Measurements from ENCODE around the gene UMODL1.
"Not testable (repeated sequence)": the region's sequence is repeated elsewhere in the genome, so short reads cannot be mapped to it uniquely, and the experiment has no call there.

The UMODL1 gene

GRCh38 chr21:42176859-42177258, 105.7 kb downstream of the UMODL1 start:
- Histone ChIP-seq H3K27me3 (replicated peaks; ENCODE audit: insufficient read depth, low read length) (peaks cover 41% of the 10 kb centered on the region), H3K9me3 (replicated peaks; ENCODE audit: insufficient read depth, low read length) (no peaks in the 10 kb centered on the region), H3K9me2 (replicated peaks; ENCODE audit: insufficient read depth, low read length) (no peaks in the 10 kb centered on the region), H4K20me1 (ENCODE audit: insufficient read depth, low read length) (no peaks in the 10 kb centered on the region), H3K4me3 (ENCODE audit: low read length) (no peak overlapping the region), H3K4me1 (ENCODE audit: low read length) (no peaks in the 10 kb centered on the region), H3K4me2 (ENCODE audit: low read depth, low read length) (no peak overlapping the region), H3F3A (ENCODE audit: insufficient read depth, low read length) (no peaks in the 10 kb centered on the region), H3K27ac (ENCODE audit: low read length) (no peak overlapping the region), H3K36me3 (replicated peaks; ENCODE audit: insufficient read depth, low read length) (no peaks in the 10 kb centered on the region), H3K79me2 (ENCODE audit: low read length) (no peaks in the 10 kb centered on the region), H3K9ac (ENCODE audit: low read length) (no peak overlapping the region), H2AFZ (ENCODE audit: low read length) (no peak overlapping the region)
- TF ChIP-seq EZH2 (optimal IDR thresholded peaks at IDR 0.05; ENCODE audit: low read depth, low read length): no peak
- no peak for TF ChIP-seq EZH2phosphoT487 (IDR thresholded peaks at IDR 0.05; ENCODE audit: low read length)
- no peak for DNase-seq

- H2AFZ ChIP-seq (ENCODE audit: low read length): no peak overlapping the region
- DNase-seq: no peak
- H3F3A ChIP-seq (ENCODE audit: insufficient read depth, low read length): no peaks in the 10 kb centered on the region
- no peaks in the 10 kb centered on the region for H3K9me2 ChIP-seq (replicated peaks; ENCODE audit: insufficient read depth, low read length)
- H3K36me3 ChIP-seq (replicated peaks; ENCODE audit: insufficient read depth, low read length): no peaks in the 10 kb centered on the region
- no peak overlapping the region for H3K27ac ChIP-seq (ENCODE audit: low read length)
- no peak overlapping the region for H3K4me3 ChIP-seq (ENCODE audit: low read length)
- H3K9ac ChIP-seq (ENCODE audit: low read length): no peak overlapping the region
- TF ChIP-seq EZH2phosphoT487 (IDR thresholded peaks at IDR 0.05; ENCODE audit: low read length) (no peak), EZH2 (optimal IDR thresholded peaks at IDR 0.05; ENCODE audit: low read depth, low read length) (no peak)
- H3K9me3 ChIP-seq (replicated peaks; ENCODE audit: insufficient read depth, low read length): no peaks in the 10 kb centered on the region
- H3K79me2 ChIP-seq (ENCODE audit: low read length): no peaks in the 10 kb centered on the region
- H3K4me1 ChIP-seq (ENCODE audit: low read length): no peaks in the 10 kb centered on the region
- H3K27me3 ChIP-seq (replicated peaks; ENCODE audit: insufficient read depth, low read length): peaks cover 33% of the 10 kb centered on the region
- H3K4me2 ChIP-seq (ENCODE audit: low read depth, low read length): no peak overlapping the region
- no peaks in the 10 kb centered on the region for H4K20me1 ChIP-seq (ENCODE audit: insufficient read depth, low read length)
Measured at GRCh38 chr21:42179316-42179715, 108.2 kb downstream of the UMODL1 start.

- not testable (repeated sequence) for H3K9me2 ChIP-seq (replicated peaks; ENCODE audit: insufficient read depth, low read length); DNase-seq; H3K27ac ChIP-seq (ENCODE audit: low read length); H3K9ac ChIP-seq (ENCODE audit: low read length); H3K4me2 ChIP-seq (ENCODE audit: low read depth, low read length); H3K9me3 ChIP-seq (replicated peaks; ENCODE audit: insufficient read depth, low read length); H2AFZ ChIP-seq (ENCODE audit: low read length); H4K20me1 ChIP-seq (ENCODE audit: insufficient read depth, low read length); H3K36me3 ChIP-seq (replicated peaks; ENCODE audit: insufficient read depth, low read length); H3K4me3 ChIP-seq (ENCODE audit: low read length); H3F3A ChIP-seq (ENCODE audit: insufficient read depth, low read length); H3K4me1 ChIP-seq (ENCODE audit: low read length); H3K79me2 ChIP-seq (ENCODE audit: low read length)
- peaks cover 27% of the 10 kb centered on the region for H3K27me3 ChIP-seq (replicated peaks; ENCODE audit: insufficient read depth, low read length)
Measured at GRCh38 chr21:42180001-42180400, 108.9 kb downstream of the UMODL1 start.

GRCh38 chr21:42182713-42183371, 111.7 kb downstream of the UMODL1 start:
- Histone ChIP-seq H3K27me3 (replicated peaks; ENCODE audit: insufficient read depth, low read length) (0 out of 2 replicates have a peak, but pooled peaks cover 10% of the 10 kb centered on the region), H3K9ac (ENCODE audit: low read length) (no peak overlapping the region), H3F3A (ENCODE audit: insufficient read depth, low read length) (peaks cover 5% of the 10 kb centered on the region), H3K27ac (ENCODE audit: low read length) (no peak overlapping the region), H3K79me2 (ENCODE audit: low read length) (no peaks in the 10 kb centered on the region), H3K9me3 (replicated peaks; ENCODE audit: insufficient read depth, low read length) (no peaks in the 10 kb centered on the region), H3K4me1 (ENCODE audit: low read length) (peaks cover 5% of the 10 kb centered on the region; the same call in 1 of the 2 replicates), H4K20me1 (ENCODE audit: insufficient read depth, low read length) (no peaks in the 10 kb centered on the region), H3K4me3 (ENCODE audit: low read length) (no peak overlapping the region), H3K36me3 (replicated peaks; ENCODE audit: insufficient read depth, low read length) (no peaks in the 10 kb centered on the region), H3K4me2 (ENCODE audit: low read depth, low read length) (no peak overlapping the region), H3K9me2 (replicated peaks; ENCODE audit: insufficient read depth, low read length) (no peaks in the 10 kb centered on the region), H2AFZ (ENCODE audit: low read length) (no peak overlapping the region)
- DNase-seq: no peak
- no peak for TF ChIP-seq CTCF (IDR thresholded peaks at IDR 0.05; ENCODE audit: low read length)
- no peak for TF ChIP-seq EZH2 (optimal IDR thresholded peaks at IDR 0.05; ENCODE audit: low read depth, low read length)
- no peak for TF ChIP-seq EZH2phosphoT487 (IDR thresholded peaks at IDR 0.05; ENCODE audit: low read length)

All from MM.1S (cell line).